Stimulated activated CD8-positive, alpha-beta memory T cell treated with anti-CD3 and anti-CD28 coated beads, Interleukin-4, amount 100 ng/mL, for 4 hours (primary cell): ENCODE data around the gene EHD3.
"Not testable (repeated sequence)": the region's sequence is repeated elsewhere in the genome, so short reads cannot be mapped to it uniquely, and the experiment has no call there.

Source experiments
- DNase-seq, 2 donors: peaks; one replicate each; pipeline ENCODE4 v3.0.0-alpha.2; 2020; ENCODE audit warnings: low read depth in 2 of 2, low spot score in 1 of 2

The EHD3 gene

DNA sequence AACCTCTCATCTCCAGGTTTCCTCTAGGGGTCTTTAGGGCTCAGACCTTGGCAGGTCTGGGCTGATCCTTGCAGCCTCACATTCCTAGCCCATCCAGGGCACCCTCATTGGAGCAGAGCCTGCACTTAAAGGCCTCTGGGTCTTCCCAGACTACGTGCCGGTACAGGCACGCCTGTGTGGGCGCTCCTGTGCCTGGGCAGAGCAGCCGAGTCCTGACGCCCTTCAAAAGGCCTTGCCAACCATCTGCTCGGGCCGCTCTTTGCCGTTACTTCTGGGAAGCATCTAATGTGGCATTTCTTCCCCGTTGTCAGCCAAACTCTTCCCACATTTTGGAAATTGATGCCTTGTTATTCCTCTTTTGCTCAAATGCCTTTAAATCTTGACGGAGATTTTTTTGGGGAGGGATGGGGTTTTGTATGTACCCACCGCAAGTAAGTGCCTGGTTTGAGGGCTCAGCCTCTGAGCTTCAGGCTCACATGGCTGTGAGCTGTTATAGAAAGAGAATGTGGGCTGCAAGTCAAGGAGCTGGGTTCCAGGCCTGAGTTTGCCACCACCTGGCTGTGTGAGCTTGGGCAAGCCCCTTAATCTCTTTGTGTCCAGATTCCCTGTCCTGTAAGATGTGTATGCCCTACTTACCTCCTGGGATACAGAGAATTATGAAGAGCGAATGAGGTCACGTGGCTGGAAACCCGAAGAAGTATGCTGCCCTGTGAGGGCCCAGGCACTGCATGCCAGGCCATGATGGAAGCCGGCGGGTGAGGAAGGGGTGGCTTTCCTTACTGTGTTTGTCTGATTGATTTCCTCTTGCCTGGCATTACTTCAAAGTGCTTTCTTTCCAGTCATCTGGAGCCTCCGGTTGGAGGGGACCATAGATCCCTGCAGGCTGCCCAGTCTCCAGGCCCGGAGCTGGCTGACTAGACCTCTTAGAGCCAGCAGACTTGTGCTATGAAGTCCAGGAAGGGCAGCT lies 20.6 kb downstream of the EHD3 start:
- DNase-seq: no peak

- no peak for DNase-seq
Measured at GRCh38 chr2:31255911-31256571, 22.1 kb downstream of the EHD3 start.

- DNase-seq: no peak
Measured at GRCh38 chr2:31256611-31257382, 22.8 kb downstream of the EHD3 start.

DNA sequence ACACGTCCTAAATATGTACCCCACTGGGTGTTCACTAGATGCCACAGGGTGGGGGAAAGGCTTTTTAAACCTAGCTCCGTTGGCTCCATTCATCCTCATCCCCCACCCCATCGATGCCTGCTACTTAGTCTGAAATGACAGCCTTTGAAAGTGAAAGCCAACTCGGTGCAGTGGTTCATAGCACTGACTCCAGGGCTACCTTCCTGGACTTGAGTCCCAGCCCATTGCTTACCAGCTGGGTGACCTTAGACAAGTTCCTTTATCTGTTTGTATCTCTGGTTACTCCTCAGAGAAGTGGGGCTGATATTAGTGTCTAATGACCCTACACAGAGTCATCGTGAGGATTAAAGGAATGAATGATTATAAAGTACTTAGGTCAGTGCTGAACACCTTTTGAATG lies 24.4 kb downstream of the EHD3 start:
- DNase-seq: no peak

DNA sequence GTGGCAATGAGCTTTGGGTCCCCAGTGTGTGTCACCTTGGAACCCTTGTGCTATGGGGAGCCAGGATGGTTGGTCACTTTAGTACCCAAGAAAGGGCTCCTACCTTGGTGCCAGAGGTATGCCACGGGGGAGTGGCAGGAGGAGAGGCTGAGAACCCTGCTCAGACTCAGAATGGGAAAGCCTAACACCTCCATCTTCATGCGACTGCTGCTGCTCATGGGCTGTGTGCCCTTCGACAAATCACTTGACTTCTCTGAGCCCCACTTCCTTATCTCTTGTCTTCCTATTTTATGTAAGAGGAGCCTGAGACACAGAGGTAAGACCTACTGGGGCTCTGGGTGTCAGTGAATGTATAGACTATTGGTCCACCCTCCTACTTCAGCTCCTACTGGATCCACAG lies 25.1 kb downstream of the EHD3 start:
- no peak for DNase-seq

DNA sequence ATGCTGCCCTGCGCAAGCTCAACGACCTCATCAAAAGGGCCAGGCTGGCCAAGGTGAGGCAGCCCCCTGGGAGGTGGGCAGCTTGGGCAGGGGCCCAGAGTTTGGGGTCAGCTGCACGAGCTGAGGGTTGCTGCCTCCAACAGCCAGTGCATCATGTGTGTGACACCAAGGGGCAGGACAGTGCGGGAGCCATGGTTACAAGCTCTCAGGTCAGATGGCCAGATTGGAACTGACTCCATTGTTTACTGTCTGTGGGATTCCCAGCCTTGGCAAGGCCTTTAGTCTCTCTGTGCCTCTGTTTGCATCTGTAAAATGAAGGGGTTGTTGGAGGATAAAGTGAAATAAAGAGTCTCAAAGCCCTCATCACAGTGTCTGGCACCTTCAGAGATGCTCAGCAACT lies 26.9 kb downstream of the EHD3 start:
- no peak for DNase-seq

DNA sequence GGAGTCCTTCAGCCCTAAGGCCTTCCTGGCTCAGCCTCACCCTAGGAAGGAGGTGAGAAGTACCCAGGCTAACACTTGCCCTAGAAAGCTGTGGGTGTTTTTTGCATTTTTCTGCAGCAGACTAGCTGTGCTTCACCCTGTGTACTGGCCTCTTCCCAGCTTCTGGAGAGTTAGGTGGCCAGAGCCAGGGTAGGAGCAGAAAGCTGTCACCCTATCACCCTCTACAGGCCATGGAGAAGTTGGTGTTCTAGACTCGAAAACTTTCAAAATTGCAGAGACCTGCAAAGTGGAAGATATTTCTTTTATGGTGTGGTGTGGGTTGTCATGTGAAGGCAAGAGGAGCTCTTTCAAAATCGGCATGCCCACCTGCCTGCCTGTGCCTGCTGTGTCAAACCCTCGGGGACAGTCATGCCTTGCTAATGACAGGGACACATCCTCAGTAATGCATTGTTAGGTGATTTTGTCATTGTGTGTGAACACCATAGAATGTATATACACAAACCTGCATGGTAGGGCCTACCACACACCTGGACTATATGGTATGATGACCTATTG lies 29.8 kb downstream of the EHD3 start:
- no peak for DNase-seq

GRCh38 chr2:31265234-31265633 lies 31.3 kb downstream of the EHD3 start:
- DNase-seq: no peak

DNA sequence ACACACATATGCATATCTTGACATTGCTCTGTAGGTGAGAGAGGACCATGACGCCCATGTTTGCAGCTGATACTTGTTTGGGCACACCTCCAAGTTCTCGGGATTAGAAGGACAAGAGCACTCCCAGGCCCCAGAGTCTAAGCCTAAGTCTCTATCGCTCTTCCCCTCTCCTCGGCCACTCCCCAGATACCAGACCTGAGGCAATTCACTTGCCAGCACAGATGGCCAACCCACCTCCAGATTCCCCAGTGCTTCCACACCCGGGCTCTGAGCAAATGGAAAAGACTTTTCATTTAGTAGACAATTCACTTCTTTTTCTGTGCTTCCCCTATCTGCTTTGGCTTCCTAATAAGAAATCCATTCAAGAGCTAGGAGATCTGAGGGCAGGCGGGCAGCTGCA lies 32.9 kb downstream of the EHD3 start:
- no peak for DNase-seq

DNA sequence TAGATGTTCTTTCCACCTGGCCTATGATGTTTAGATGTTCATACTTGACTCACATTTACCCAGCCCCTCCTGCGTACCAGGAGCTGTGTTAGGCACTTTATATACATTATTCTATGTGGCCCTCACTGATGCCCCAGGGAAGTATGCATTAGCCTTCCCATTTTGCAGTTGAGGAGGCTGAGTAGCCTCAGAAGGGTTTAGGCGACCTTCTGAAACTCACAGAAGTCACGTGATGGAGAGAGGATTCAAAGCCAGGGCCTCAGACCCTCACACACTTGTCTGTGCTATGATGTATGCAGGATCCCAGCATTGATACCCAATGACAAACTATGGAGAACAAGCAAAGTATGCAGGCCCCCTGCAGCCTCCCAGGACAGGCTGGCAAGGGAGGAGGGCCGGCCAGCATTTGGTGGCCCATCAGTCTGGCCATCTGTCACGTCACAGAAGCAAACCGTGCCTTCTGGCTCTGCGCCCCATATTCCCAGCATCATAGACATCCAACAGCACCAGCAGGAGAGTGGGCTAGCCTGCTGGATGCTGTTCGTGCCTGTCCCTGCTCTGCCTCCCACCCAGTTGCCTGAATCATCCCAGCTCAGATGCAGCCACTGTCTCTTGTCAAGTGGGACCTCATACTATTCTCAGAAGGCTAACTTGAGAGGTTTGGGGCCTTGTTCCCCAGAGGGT lies 33.6 kb downstream of the EHD3 start:
- DNase-seq: no peak

GRCh38 chr2:31268344-31268743 lies 34.4 kb downstream of the EHD3 start:
- DNase-seq: no peak

GRCh38 chr2:31269087-31269486 lies 35.1 kb downstream of the EHD3 start:
- DNase-seq: no peak

DNA sequence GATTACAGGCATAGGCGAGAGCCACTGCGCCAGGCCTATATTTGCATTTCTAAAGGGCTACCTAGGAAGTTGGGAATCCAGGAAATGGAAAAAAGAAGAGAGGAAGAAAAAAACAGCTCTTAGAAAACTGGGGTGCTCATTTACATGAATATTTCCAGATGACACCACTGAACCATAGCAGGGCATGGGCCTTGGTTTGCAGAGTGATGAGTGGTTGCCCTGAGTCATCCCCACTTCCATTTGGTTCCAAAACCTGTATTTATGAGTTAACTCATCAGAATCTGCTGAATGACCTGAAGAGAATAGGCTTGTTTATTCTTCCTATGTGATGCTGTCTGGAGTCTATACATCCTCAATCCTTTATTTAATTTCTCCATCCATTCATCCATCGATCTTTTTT lies 36.2 kb downstream of the EHD3 start:
- DNase-seq: no peak

DNA sequence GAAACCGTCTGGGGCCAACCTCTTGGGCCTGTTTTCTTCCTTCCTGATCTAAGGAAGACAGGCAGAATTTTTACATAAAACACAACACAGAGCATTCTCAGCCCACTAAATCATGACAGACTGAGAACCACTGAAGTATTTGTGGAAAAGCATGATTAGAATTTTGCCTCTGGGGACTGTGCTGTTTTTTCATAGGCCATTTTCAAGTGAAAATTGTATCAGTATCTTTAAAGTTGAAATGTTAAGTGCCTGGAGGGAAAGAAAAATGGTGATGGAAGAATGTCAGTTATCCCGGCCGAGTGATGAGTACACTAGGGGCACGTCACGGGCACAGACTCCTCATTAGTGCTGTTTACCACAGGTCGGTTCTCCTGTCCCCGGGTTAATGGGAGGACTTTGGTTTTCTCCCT lies 36.9 kb downstream of the EHD3 start:
- no peak for DNase-seq

DNA sequence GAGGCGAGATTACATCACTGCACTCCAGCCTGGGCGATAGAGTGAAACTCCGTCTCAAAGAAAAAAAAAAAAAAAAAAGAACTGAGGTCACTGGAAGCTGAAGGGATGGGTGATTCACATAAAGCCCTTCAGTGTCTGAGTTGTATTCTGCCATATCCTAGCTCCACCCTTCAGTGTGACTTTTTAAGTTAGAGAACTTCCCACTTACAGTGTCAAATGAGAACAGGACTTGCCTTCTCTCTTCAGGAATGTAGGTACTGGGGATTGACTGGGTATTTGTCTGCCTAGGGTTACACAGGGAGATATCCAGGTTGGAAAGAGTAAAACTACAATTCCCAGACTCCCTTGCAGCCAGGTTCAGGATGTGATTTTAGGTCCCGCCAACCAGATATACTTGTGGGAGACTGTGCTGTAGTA lies 37.9 kb downstream of the EHD3 start:
- no peak for DNase-seq

- no peak for DNase-seq
Measured at GRCh38 chr2:31274401-31275075, 40.6 kb downstream of the EHD3 start.

GRCh38 chr2:31275976-31276375 lies 42.0 kb downstream of the EHD3 start:
- no peak for DNase-seq

DNA sequence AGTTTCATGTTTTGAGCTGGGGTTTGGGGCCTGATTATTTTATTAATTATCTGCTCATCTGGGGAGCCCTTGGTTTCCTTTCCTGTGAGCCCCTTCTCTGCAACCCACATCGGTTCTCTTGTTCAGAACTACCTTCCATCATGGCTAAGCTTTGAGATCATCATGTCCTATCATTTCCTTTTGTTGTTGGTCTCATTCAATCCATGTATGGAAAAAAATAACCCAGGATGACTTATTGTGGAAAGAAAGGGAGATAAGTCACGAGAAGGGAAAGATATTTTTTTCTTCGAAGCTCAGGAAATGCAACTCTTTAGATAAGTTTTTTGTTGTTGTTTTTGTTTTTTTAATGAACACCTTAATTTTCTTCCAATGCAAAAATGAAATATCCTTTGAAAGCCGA lies 43.7 kb downstream of the EHD3 start:
- no peak for DNase-seq

DNA sequence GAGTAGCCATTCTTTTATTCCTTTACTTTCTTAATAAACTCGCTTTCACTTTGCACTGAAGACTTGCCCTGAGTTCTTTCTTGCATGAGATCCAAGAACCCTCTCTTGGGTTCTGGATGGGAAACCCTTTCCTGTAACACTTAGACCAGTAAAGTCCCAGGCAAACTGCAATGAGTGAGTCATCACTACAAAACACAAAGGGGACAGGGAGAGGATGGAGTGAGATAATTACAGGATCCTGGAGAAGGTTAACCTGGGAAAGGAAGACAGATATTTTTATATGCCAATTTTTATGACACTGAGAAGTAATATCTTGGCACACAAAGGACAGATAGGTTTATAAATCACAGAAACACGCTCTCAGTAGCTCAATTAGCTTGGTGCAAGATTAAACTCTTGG lies 48.7 kb downstream of the EHD3 start:
- no peak for DNase-seq

GRCh38 chr2:31283193-31283919 lies 49.4 kb downstream of the EHD3 start:
- not testable (repeated sequence) for DNase-seq
